Endothelial cell of umbilical vein (primary cell): ENCODE results near the gene SOX21. TPM values are rescaled to one million over a fixed set of nuclear protein-coding genes. Genes with fewer than 3 reads are reported as not detected.

ENCODE experiments used
- BruUV-seq: library from RNA; stranded (reverse); fragments of 400-500 nt; replicated peaks from 2 replicates; lab custom pipeline; 2021; lab: Mats Ljungman, UMichigan
- CTCF ChIA-PET: fragments of 300-600, 350-600 bp; sonication (Branson Sonifier 250); formaldehyde crosslinking; loops from one replicate; lab custom pipeline; 2021; ENCODE audit warnings: antibody characterized with exemption, inconsistent platforms; lab: Charles Lee
- POLR2A ChIA-PET: fragments of 300-600, 350-600 bp; sonication (Branson Sonifier 250); formaldehyde crosslinking; loops from one replicate; lab custom pipeline; 2021; ENCODE audit warnings: antibody characterized with exemption, inconsistent platforms; lab: Charles Lee
- DNase-seq: peaks from one replicate; pipeline ENCODE4 v3.0.0-alpha.2; 2011; ENCODE audit warnings: low read depth, low spot score
- FAIRE-seq: peaks from 2 replicates; lab custom pipeline; 2011; peaks lifted over from hg19 to GRCh38; lab: Jason Lieb, UNC
- H2AFZ ChIP-seq: 2 replicates; pipeline ENCODE4 v1.6.0; 2012; ENCODE audit warnings: low read depth, low read length, control low read depth, inconsistent platforms
- H3K27ac ChIP-seq: 2 replicates; pipeline ENCODE4 v1.5.1; 2011; ENCODE audit warnings: low read depth, mild to moderate bottlenecking, control low read depth, low read length, moderate library complexity; ENCODE audit not compliant: insufficient read depth
- H3K27me3 ChIP-seq, 2 experiments: 2 replicates each; pipeline versions ENCODE4 v1.6.0 to v1.6.1; 2011; ENCODE audit warnings: low read length in 2 of 2, mixed read lengths in 1 of 2; ENCODE audit not compliant: control insufficient read depth in 2 of 2, insufficient read depth in 2 of 2
- H3K36me3 ChIP-seq, 2 experiments: 2 replicates in 1 of 2; 3 replicates in 1 of 2; pipeline ENCODE4 v1.5.1; 2011; ENCODE audit warnings: low read length in 2 of 2, mild to moderate bottlenecking in 1 of 2, moderate library complexity in 1 of 2; ENCODE audit not compliant: control insufficient read depth in 2 of 2, insufficient read depth in 2 of 2; ENCODE audit errors: extremely low read depth in 1 of 2
- H3K4me1 ChIP-seq: 3 replicates; pipeline ENCODE4 v1.5.1; 2011; ENCODE audit warnings: mild to moderate bottlenecking, low read length; ENCODE audit not compliant: control insufficient read depth, insufficient read depth; ENCODE audit errors: extremely low read depth
- H3K4me2 ChIP-seq: 2 replicates; pipeline ENCODE4 v1.6.1; 2011; ENCODE audit warnings: low read length, control low read depth, mixed read lengths; ENCODE audit not compliant: insufficient read depth
- H3K4me3 ChIP-seq, 3 experiments: fragments of 200-600 bp in 1 of 3; sonication (generic), shearing (Covaris generic) in 1 of 3; replicated peaks in 1 of 3; 2 replicates each; pipeline ENCODE4 v1.5.1; 2011 to 2016; ENCODE audit warnings: control low read depth in 3 of 3, low read length in 3 of 3, mild to moderate bottlenecking in 2 of 3, inconsistent platforms in 1 of 3, low read depth in 1 of 3, moderate library complexity in 1 of 3; ENCODE audit not compliant: insufficient read depth in 1 of 3
- H3K79me2 ChIP-seq: 2 replicates; pipeline ENCODE4 v1.6.0; 2012; ENCODE audit warnings: low read length, inconsistent platforms; ENCODE audit not compliant: control insufficient read depth, insufficient read depth
- H3K9ac ChIP-seq: replicated peaks from 2 replicates; pipeline ENCODE3; 2011; ENCODE audit warnings: low read length, control low read depth; ENCODE audit not compliant: insufficient read depth; ENCODE audit errors: extremely low read depth
- H3K9me1 ChIP-seq: replicated peaks from 3 replicates; pipeline ENCODE4 v1.6.0; 2011; ENCODE audit warnings: mild to moderate bottlenecking, low read length; ENCODE audit not compliant: control insufficient read depth, insufficient read depth; ENCODE audit errors: extremely low read depth
- H3K9me3 ChIP-seq: replicated peaks from 2 replicates; pipeline ENCODE4 v1.5.1; 2012; ENCODE audit warnings: low read length, inconsistent platforms; ENCODE audit not compliant: control insufficient read depth, insufficient read depth
- H4K20me1 ChIP-seq: replicated peaks from 2 replicates; pipeline ENCODE3; 2011; ENCODE audit warnings: mild to moderate bottlenecking, low read length; ENCODE audit not compliant: control insufficient read depth, insufficient read depth; ENCODE audit errors: extremely low read depth
- EZH2 ChIP-seq: IDR thresholded peaks from 2 replicates; pipeline ENCODE4 v1.6.1; 2012; ENCODE audit warnings: borderline replicate concordance, low read depth, mild to moderate bottlenecking, moderate library complexity, low read length, inconsistent platforms; ENCODE audit not compliant: severe bottlenecking
- FOS ChIP-seq: IDR thresholded peaks from 2 replicates; pipeline ENCODE4 v1.6.1; 2011; ENCODE audit warnings: mild to moderate bottlenecking, low read length, moderate library complexity, borderline replicate concordance; ENCODE audit not compliant: insufficient read depth
- GATA2 ChIP-seq: IDR thresholded peaks from 2 replicates; pipeline ENCODE4 v1.7.0; 2011; ENCODE audit warnings: low read depth, mild to moderate bottlenecking, moderate library complexity, mixed read lengths, low read length; ENCODE audit not compliant: insufficient read length, insufficient read depth
- JUN ChIP-seq: IDR thresholded peaks from 2 replicates; pipeline ENCODE4 v1.6.1; 2011; ENCODE audit warnings: borderline replicate concordance, low read depth; ENCODE audit not compliant: insufficient read length, insufficient read depth
- MYC ChIP-seq: IDR thresholded peaks from one replicate; pipeline ENCODE4 v1.6.1; 2011; ENCODE audit warnings: mild to moderate bottlenecking, low read depth, low read length
- POLR2A ChIP-seq: IDR thresholded peaks from 2 replicates; pipeline ENCODE4 v1.6.1; 2012; ENCODE audit warnings: low read depth, mild to moderate bottlenecking, control low read depth, low read length
- POLR2AphosphoS5 ChIP-seq: IDR thresholded peaks from 2 replicates; pipeline ENCODE4 v1.6.1; 2012; ENCODE audit warnings: low read depth, mild to moderate bottlenecking, control low read depth, low read length, moderate library complexity; ENCODE audit not compliant: insufficient read depth
- dilution Hi-C: fragments of 300-500 bp; cut with MboI; formaldehyde crosslinking; loops from one replicate; pipeline ENCODE4 v1.15.0; 2019; ENCODE audit warnings: low sequenced_read_pairs; ENCODE audit not compliant: extremely low pct_ligation_motif_present
- intact Hi-C: fragments of 100-400 bp; cut with micrococcal nuclease; formaldehyde crosslinking; loops from one replicate; pipeline ENCODE4 v1.10.0; 2022
- polyA plus RNA-seq, 4 experiments: library from polyadenylated mRNA; depleted of rRNA in 3 of 4; stranded (reverse) in 3 of 4; unstranded in 1 of 4; fragments of >200 nt; gene quantifications; 2 replicates each; pipeline versions ENCODE4 v1.2.1 to v1.2.3, GENCODE V29; 2011 to 2012; ENCODE audit warnings: missing spikeins in 1 of 4
- total RNA-seq: library from RNA; stranded (reverse); gene quantifications from 2 replicates; pipeline ENCODE4 v1.2.3, GENCODE V29; 2021
- TF ChIP-seq, protein P1 (sequence below), 2 donors: IDR thresholded peaks; 1 replicate in 1 of 2; 2 replicates in 1 of 2; pipeline ENCODE4 v1.5.1; 2011; ENCODE audit warnings: low read length in 2 of 2, mild to moderate bottlenecking in 2 of 2, moderate library complexity in 2 of 2, control low read depth in 1 of 2, inconsistent platforms in 1 of 2, low read depth in 1 of 2; ENCODE audit not compliant: insufficient read depth in 1 of 2; ENCODE audit errors: extremely low read depth in 1 of 2
- TF ChIP-seq, protein P2 (sequence below): IDR thresholded peaks from 2 replicates; pipeline ENCODE4 v1.6.1; 2011; ENCODE audit not compliant: insufficient read depth, insufficient read length

Gene SOX21
- total and polyA plus RNA-seq, 2 donors (not counting 3 experiments of a cell fraction or from before 2014, with no cell fraction given), result not detected

DNA sequence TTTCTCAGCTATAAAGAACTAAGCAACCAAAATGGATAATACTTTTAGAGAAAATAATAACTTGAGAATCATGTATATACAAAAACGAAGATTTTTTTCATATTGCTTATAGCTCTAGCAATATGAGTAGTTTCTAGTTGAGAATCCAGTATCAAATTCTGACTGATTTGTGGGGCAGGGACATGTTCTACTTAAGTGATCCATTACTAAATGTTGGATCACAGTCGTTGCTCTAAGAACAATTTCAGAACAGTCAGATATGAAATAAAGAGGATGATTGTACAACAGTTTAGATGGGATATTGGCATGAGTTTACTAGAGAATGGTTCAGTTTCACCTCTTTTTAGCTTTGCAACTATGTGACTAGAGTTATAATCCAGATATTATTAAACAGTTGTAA, 39.9 kb downstream of the SOX21 start:
- POLR2A ChIA-PET, result no interaction called here
- H3K9me3 ChIP-seq, result no peaks in the 10 kb centered on the region
- DNase-seq, result no peak
- H4K20me1 ChIP-seq, result no peaks in the 10 kb centered on the region
- H3K9ac ChIP-seq, result no peak overlapping the region
- no peaks in the 10 kb centered on the region for H3K79me2 ChIP-seq
- no peak overlapping the region for H2AFZ ChIP-seq
- no peaks in the 10 kb centered on the region for H3K36me3 ChIP-seq
- no peak overlapping the region for H3K4me3 ChIP-seq
- intact Hi-C loops, result no loop called here
- no peaks in the 10 kb centered on the region for H3K4me1 ChIP-seq
- no peaks in the 10 kb centered on the region for H3K9me1 ChIP-seq
- no peak overlapping the region for H3K27ac ChIP-seq
- H3K27me3 ChIP-seq, result peaks cover 6 to 21% of the 10 kb centered on the region in 2 experiments
- CTCF ChIA-PET, result interaction anchor here (1.0 to 5.4 kb wide), 8 partner anchors 12 to 732 kb away, joined by 3 to 95 read pairs (median 4); no protein-coding TSS in a partner anchor
- TF ChIP-seq, protein P1, sequence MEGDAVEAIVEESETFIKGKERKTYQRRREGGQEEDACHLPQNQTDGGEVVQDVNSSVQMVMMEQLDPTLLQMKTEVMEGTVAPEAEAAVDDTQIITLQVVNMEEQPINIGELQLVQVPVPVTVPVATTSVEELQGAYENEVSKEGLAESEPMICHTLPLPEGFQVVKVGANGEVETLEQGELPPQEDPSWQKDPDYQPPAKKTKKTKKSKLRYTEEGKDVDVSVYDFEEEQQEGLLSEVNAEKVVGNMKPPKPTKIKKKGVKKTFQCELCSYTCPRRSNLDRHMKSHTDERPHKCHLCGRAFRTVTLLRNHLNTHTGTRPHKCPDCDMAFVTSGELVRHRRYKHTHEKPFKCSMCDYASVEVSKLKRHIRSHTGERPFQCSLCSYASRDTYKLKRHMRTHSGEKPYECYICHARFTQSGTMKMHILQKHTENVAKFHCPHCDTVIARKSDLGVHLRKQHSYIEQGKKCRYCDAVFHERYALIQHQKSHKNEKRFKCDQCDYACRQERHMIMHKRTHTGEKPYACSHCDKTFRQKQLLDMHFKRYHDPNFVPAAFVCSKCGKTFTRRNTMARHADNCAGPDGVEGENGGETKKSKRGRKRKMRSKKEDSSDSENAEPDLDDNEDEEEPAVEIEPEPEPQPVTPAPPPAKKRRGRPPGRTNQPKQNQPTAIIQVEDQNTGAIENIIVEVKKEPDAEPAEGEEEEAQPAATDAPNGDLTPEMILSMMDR (IDR thresholded peaks at IDR 0.05; ENCODE audit: extremely low read depth in 1 of 2, insufficient read depth in 1 of 2, low read depth in 1 of 2, low read length in 2 of 2), result no peak
- TF ChIP-seq JUN (no peak), POLR2AphosphoS5 (no peak)
- TF ChIP-seq, protein P2, sequence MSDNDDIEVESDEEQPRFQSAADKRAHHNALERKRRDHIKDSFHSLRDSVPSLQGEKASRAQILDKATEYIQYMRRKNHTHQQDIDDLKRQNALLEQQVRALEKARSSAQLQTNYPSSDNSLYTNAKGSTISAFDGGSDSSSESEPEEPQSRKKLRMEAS, result no peak
- dilution Hi-C loops, result no loop called here
- no peak for FAIRE-seq
- BruUV-seq, result no TSS peak
- H3K4me2 ChIP-seq, result no peak overlapping the region

DNA sequence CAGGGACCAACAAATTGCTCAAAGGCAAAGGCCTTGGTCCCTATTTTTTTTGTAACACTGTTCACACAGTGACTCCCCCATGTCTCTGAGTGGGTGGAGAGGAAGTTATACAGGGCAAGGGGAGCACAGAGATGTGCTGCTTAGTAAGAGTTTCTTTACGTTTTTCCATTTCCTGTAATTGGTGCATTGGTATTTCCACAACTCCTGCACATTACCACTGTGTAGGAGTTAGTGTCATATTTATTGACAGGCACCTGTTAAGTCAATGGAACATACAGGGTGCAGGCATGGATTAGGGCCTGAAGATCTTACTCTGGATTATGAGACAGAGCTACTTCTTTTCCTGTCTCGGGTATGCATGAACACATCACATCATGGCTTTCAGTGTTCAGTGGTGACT, 45.2 kb downstream of the SOX21 start:
- Histone ChIP-seq H3K4me2 (no peak overlapping the region), H2AFZ (no peak overlapping the region), H4K20me1 (no peaks in the 10 kb centered on the region), H3K79me2 (no peaks in the 10 kb centered on the region), H3K36me3 (no peaks in the 10 kb centered on the region), H3K4me3 (no peak overlapping the region), H3K27ac (no peak overlapping the region), H3K9ac (no peak overlapping the region), H3K27me3 (peaks cover 0 to 3% of the 10 kb centered on the region in 2 experiments), H3K9me3 (no peaks in the 10 kb centered on the region), H3K4me1 (no peaks in the 10 kb centered on the region), H3K9me1 (no peaks in the 10 kb centered on the region)
- dilution Hi-C loops (no loop called here), intact Hi-C loops (no loop called here)
- FAIRE-seq (no peak), DNase-seq (no peak)
- BruUV-seq, result no TSS peak
- TF ChIP-seq, protein P2, result no peak
- no peak for TF ChIP-seq GATA2
- no peak for TF ChIP-seq EZH2
- TF ChIP-seq POLR2A, result no peak
- no peak for TF ChIP-seq MYC
- no peak for TF ChIP-seq JUN
- TF ChIP-seq POLR2AphosphoS5, result no peak
- TF ChIP-seq FOS, result no peak
- TF ChIP-seq, protein P1 (IDR thresholded peaks at IDR 0.05; ENCODE audit: extremely low read depth in 1 of 2, insufficient read depth in 1 of 2, low read depth in 1 of 2, low read length in 2 of 2), result no peak
- POLR2A ChIA-PET, result no interaction called here
- CTCF ChIA-PET, result interaction anchor here (0.6 kb wide), 1 partner anchor 522 kb away, joined by 3 read pairs; no protein-coding TSS in a partner anchor
